Activated naive CD4-positive, alpha-beta T cell treated with anti-CD3 and anti-CD28 coated beads for 36 hours (primary cell): ENCODE results near the gene CNPPD1. TPM values are rescaled to one million over a fixed set of nuclear protein-coding genes. Genes with fewer than 3 reads are reported as not detected.
"Not testable (repeated sequence)": the region's sequence is repeated elsewhere in the genome, so short reads cannot be mapped to it uniquely, and the experiment has no call there.

ENCODE experiments used
- CTCF ChIA-PET: fragments of 350-600 bp; sonication (Branson Sonifier 250); formaldehyde crosslinking; loops from one replicate; lab custom pipeline; 2021; ENCODE audit warnings: antibody characterized with exemption; lab: Charles Lee
- DNase-seq: peaks from one replicate; pipeline ENCODE4 v3.0.0-alpha.2; 2020
- H3K27ac Mint-ChIP-seq: one replicate; pipeline ENCODE4 v1.8.0; 2021; ENCODE audit warnings: mild to moderate bottlenecking, mixed read lengths
- H3K27me3 Mint-ChIP-seq: one replicate; pipeline ENCODE4 v1.8.0; 2021; ENCODE audit warnings: low read depth, mixed read lengths
- H3K36me3 Mint-ChIP-seq: one replicate; pipeline ENCODE4 v1.8.0; 2021; ENCODE audit warnings: low read depth, mixed read lengths
- H3K4me1 Mint-ChIP-seq: one replicate; pipeline ENCODE4 v1.8.0; 2021; ENCODE audit warnings: low read depth, mixed read lengths
- H3K4me3 Mint-ChIP-seq: one replicate; pipeline ENCODE4 v1.8.0; 2021; ENCODE audit warnings: mild to moderate bottlenecking, moderate library complexity, mixed read lengths
- H3K9me3 Mint-ChIP-seq: one replicate; pipeline ENCODE4 v1.8.0; 2021; ENCODE audit warnings: mixed read lengths
- intact Hi-C: fragments of 100-400 bp; cut with micrococcal nuclease; formaldehyde crosslinking; loops from one replicate; pipeline ENCODE4 v1.15.1; 2023
- total RNA-seq, 2 experiments: library from RNA; stranded (reverse); gene quantifications; one replicate each; pipeline ENCODE4 v1.2.3, GENCODE V29; 2021

The CNPPD1 gene
- total RNA-seq, 2 experiments from 2014 or later, result 27.0 to 31.4 TPM

GRCh38 chr2:219206328-219207133 is 29.8 kb upstream of the CNPPD1 start, which contains the start of gene ZFAND2B:
Gene ZFAND2B, plus strand, starts transcription at chr2:219206782. Its CDS starts 206 bp downstream, at chr2:219206988.
- peaks cover 9% of the 10 kb centered on the region for H3K36me3 Mint-ChIP-seq
- CTCF ChIA-PET, result interaction anchor here (0.6 to 4.0 kb wide), 14 partner anchors 10 to 309 kb away, joined by 3 to 21 read pairs (median 4); partner anchors contain the start of genes CNPPD1, DNAJB2, NHEJ1 and SLC23A3
- H3K27ac Mint-ChIP-seq, result peak within 1 kb of the TSS; percentile 96
- peak within 1 kb of the TSS; percentile 94 for H3K4me3 Mint-ChIP-seq
- intact Hi-C loops, result loop anchor here (1.0 to 2.0 kb wide), 8 partner anchors 13 to 638 kb away; partner anchors contain the start of genes ANKZF1, ATG9A, CNOT9 and DNAJB2
- H3K9me3 Mint-ChIP-seq, result peaks cover 3% of the 10 kb centered on the region
- no peaks in the 10 kb centered on the region for H3K27me3 Mint-ChIP-seq
- DNase-seq, result peak; percentile 94
- peaks cover 32% of the 10 kb centered on the region for H3K4me1 Mint-ChIP-seq

- Mint-ChIP-seq H3K4me1 (peaks cover 29% of the 10 kb centered on the region), H3K36me3 (peaks cover 9% of the 10 kb centered on the region), H3K4me3 (peak overlapping the region; percentile 94), H3K27me3 (no peaks in the 10 kb centered on the region), H3K9me3 (peaks cover 5% of the 10 kb centered on the region), H3K27ac (peak overlapping the region; percentile 96)
- CTCF ChIA-PET, result interaction anchor here (0.9 to 4.0 kb wide), 13 partner anchors 9 to 308 kb away, joined by 3 to 21 read pairs (median 5); partner anchors contain the start of genes CNPPD1, DNAJB2, NHEJ1 and SLC23A3
- no peak for DNase-seq
- intact Hi-C loops, result loop anchor here (1.0 to 2.0 kb wide), 7 partner anchors 23 to 638 kb away; partner anchors contain the start of genes ANKZF1, ATG9A, CNOT9 and DNAJB2
Observed at GRCh38 chr2:219205981-219206327, 29.2 kb upstream of the CNPPD1 start.

GRCh38 chr2:219205165-219205538 is 28.4 kb upstream of the CNPPD1 start:
- intact Hi-C loops, result no loop called here
- CTCF ChIA-PET, result interaction anchor here (0.6 kb wide), 1 partner anchor 109 kb away, joined by 3 read pairs; no protein-coding TSS in a partner anchor
- Mint-ChIP-seq H3K4me3 (peak overlapping the region; percentile 32), H3K9me3 (peaks cover 7% of the 10 kb centered on the region), H3K36me3 (peaks cover 9% of the 10 kb centered on the region), H3K27ac (peak overlapping the region; percentile 30), H3K27me3 (no peaks in the 10 kb centered on the region), H3K4me1 (peaks cover 32% of the 10 kb centered on the region)
- no peak for DNase-seq

GRCh38 chr2:219204425-219205164 is 27.9 kb upstream of the CNPPD1 start:
- CTCF ChIA-PET, result interaction anchor here (0.6 kb wide), 1 partner anchor 12 kb away, joined by 3 read pairs; no protein-coding TSS in a partner anchor
- Mint-ChIP-seq H3K27ac (no peak overlapping the region), H3K4me3 (no peak overlapping the region), H3K4me1 (peaks cover 29% of the 10 kb centered on the region), H3K36me3 (peaks cover 9% of the 10 kb centered on the region), H3K9me3 (peaks cover 7% of the 10 kb centered on the region), H3K27me3 (no peaks in the 10 kb centered on the region)
- no peak for DNase-seq
- intact Hi-C loops, result no loop called here

GRCh38 chr2:219201331-219201730 is 24.6 kb upstream of the CNPPD1 start:
- intact Hi-C loops, H3K4me3 Mint-ChIP-seq, DNase-seq, H3K27ac Mint-ChIP-seq, H3K9me3 Mint-ChIP-seq, H3K36me3 Mint-ChIP-seq, H3K27me3 Mint-ChIP-seq: not testable (repeated sequence)
- peaks cover 12% of the 10 kb centered on the region for H3K4me1 Mint-ChIP-seq
- CTCF ChIA-PET, result interaction anchor here (1.0 to 1.9 kb wide), 5 partner anchors 20 to 94 kb away, joined by 3 to 6 read pairs (median 5); no protein-coding TSS in a partner anchor

GRCh38 chr2:219200502-219201326 is 24.0 kb upstream of the CNPPD1 start:
- H3K36me3 Mint-ChIP-seq, H3K9me3 Mint-ChIP-seq, intact Hi-C loops, H3K27me3 Mint-ChIP-seq: not testable (repeated sequence)
- H3K27ac Mint-ChIP-seq, result peak overlapping the region; percentile 81
- H3K4me3 Mint-ChIP-seq, result peak overlapping the region; percentile 73
- peak; percentile 37 for DNase-seq
- CTCF ChIA-PET, result interaction anchor here (1.0 to 1.9 kb wide), 4 partner anchors 19 to 94 kb away, joined by 3 to 6 read pairs (median 4); no protein-coding TSS in a partner anchor
- peaks cover 12% of the 10 kb centered on the region for H3K4me1 Mint-ChIP-seq

GRCh38 chr2:219199470-219200211 is 22.9 kb upstream of the CNPPD1 start:
- H3K9me3 Mint-ChIP-seq, result peaks cover 7% of the 10 kb centered on the region

GRCh38 chr2:219198974-219199373 is 22.2 kb upstream of the CNPPD1 start:
- H3K9me3 Mint-ChIP-seq, result peaks cover 5% of the 10 kb centered on the region
- H3K4me1 Mint-ChIP-seq, result peaks cover 12% of the 10 kb centered on the region
- no peak overlapping the region for H3K27ac Mint-ChIP-seq
- H3K36me3 Mint-ChIP-seq, result no peaks in the 10 kb centered on the region
- intact Hi-C loops, result no loop called here
- no peaks in the 10 kb centered on the region for H3K27me3 Mint-ChIP-seq
- no peak for DNase-seq
- H3K4me3 Mint-ChIP-seq, result no peak overlapping the region
- CTCF ChIA-PET, result interaction anchor here (0.8 to 1.0 kb wide), 3 partner anchors 20 to 96 kb away, joined by 3 read pairs; no protein-coding TSS in a partner anchor

More at GRCh38 chr2:219199470-219200211, 22.9 kb upstream of the CNPPD1 start:
- H3K27me3 Mint-ChIP-seq, result no peaks in the 10 kb centered on the region
- no peak for DNase-seq
- intact Hi-C loops, result no loop called here
- H3K36me3 Mint-ChIP-seq, result no peaks in the 10 kb centered on the region
- H3K4me1 Mint-ChIP-seq, result peaks cover 12% of the 10 kb centered on the region
- no peak overlapping the region for H3K4me3 Mint-ChIP-seq
- CTCF ChIA-PET, result interaction anchor here (0.8 to 1.9 kb wide), 4 partner anchors 21 to 95 kb away, joined by 3 to 4 read pairs (median 3); no protein-coding TSS in a partner anchor
- H3K27ac Mint-ChIP-seq, result no peak overlapping the region

- H3K9me3 Mint-ChIP-seq, result peaks cover 3% of the 10 kb centered on the region
- H3K36me3 Mint-ChIP-seq, result no peaks in the 10 kb centered on the region
- H3K4me3 Mint-ChIP-seq, result no peak overlapping the region
- no peak overlapping the region for H3K27ac Mint-ChIP-seq
- peaks cover 12% of the 10 kb centered on the region for H3K4me1 Mint-ChIP-seq
- H3K27me3 Mint-ChIP-seq, result no peaks in the 10 kb centered on the region
- CTCF ChIA-PET, result interaction anchor here (0.7 to 1.1 kb wide), 3 partner anchors 9 to 104 kb away, joined by 3 read pairs; partner anchors contain the start of genes ANKZF1, ATG9A and ZFAND2B
- DNase-seq, result no peak
- intact Hi-C loops, result no loop called here
Observed at GRCh38 chr2:219197388-219197787, 20.7 kb upstream of the CNPPD1 start.

- Mint-ChIP-seq H3K36me3 (peaks cover 10% of the 10 kb centered on the region), H3K27ac (peak overlapping the region; percentile 82), H3K9me3 (no peaks in the 10 kb centered on the region), H3K4me3 (no peak overlapping the region), H3K4me1 (peaks cover 24% of the 10 kb centered on the region), H3K27me3 (no peaks in the 10 kb centered on the region)
- intact Hi-C loops, result loop anchor here (1.0 kb wide), 1 partner anchor 9 kb away; the partner anchor contains the start of gene RETREG2
- CTCF ChIA-PET, result no interaction called here
- DNase-seq, result peak; percentile 68
Observed at GRCh38 chr2:219186754-219187456, 10.2 kb upstream of the CNPPD1 start.
